Cardiac fibroblast (primary cell): ENCODE data around the gene DHX9.
A peak's percentile ranks its signal among the peaks of the same experiment; 100 is the strongest.

Source experiments
- DNase-seq, 2 donors: peaks; one replicate each; pipeline versions ENCODE4 v3.0.0 to v3.0.0-alpha.2; 2010; ENCODE audit warnings: low read depth in 2 of 2
- H3K4me3 ChIP-seq, 2 donors: replicated peaks in 1 of 2; 1 replicate in 1 of 2; 2 replicates in 1 of 2; pipeline ENCODE4 v1.5.1; 2011; ENCODE audit warnings: low read depth in 2 of 2, low read length in 2 of 2, mild to moderate bottlenecking in 2 of 2, moderate library complexity in 1 of 2
- TF ChIP-seq, protein P1 (sequence below): IDR thresholded peaks from one replicate; pipeline ENCODE4 v1.5.1; 2011; ENCODE audit warnings: low read depth, mild to moderate bottlenecking, low read length, inconsistent platforms

DHX9 gene

DNA sequence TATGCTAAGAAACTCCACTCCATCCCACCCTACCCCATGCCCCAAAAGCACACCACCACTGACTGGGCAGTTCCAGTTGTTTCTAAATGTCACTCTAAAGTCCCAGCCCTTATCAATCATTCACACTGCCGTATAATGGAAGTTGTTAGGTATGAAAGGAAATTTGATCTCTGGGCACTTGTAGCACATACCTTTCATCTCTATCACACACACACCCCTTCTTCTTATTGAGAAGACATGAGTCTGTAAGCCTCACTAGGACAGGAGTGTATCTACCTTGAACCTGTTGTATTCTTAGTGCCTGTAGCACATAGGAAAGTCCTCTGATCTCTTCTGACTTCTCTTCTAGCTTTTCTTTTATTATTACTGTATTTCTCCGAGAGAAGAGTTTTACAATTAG, 22.3 kb upstream of the DHX9 start:
- H3K4me3 ChIP-seq: no peak overlapping the region
- no peak for DNase-seq
- TF ChIP-seq, protein P1, sequence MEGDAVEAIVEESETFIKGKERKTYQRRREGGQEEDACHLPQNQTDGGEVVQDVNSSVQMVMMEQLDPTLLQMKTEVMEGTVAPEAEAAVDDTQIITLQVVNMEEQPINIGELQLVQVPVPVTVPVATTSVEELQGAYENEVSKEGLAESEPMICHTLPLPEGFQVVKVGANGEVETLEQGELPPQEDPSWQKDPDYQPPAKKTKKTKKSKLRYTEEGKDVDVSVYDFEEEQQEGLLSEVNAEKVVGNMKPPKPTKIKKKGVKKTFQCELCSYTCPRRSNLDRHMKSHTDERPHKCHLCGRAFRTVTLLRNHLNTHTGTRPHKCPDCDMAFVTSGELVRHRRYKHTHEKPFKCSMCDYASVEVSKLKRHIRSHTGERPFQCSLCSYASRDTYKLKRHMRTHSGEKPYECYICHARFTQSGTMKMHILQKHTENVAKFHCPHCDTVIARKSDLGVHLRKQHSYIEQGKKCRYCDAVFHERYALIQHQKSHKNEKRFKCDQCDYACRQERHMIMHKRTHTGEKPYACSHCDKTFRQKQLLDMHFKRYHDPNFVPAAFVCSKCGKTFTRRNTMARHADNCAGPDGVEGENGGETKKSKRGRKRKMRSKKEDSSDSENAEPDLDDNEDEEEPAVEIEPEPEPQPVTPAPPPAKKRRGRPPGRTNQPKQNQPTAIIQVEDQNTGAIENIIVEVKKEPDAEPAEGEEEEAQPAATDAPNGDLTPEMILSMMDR: no peak

DNA sequence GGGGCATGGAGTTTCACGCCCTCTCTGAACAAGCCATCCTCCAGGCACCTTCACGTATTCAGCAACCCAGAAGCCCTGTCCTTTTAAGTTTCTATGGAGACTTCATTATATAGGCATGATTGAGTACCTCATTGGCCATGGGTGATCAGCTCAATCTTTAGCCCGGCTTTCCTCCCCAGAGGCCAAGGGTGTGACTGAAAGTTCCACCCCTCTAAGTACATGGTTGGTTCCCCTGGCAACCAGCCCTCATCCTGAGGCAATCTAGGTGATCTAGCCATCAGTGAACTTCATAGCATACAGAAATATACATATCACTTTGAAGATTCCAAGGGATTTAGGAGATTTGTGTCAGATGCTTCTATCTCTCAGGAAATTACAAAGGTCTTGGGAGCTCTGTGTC, 21.3 kb upstream of the DHX9 start:
- H3K4me3 ChIP-seq: no peak overlapping the region
- TF ChIP-seq, protein P1: no peak
- DNase-seq: no peak

DNA sequence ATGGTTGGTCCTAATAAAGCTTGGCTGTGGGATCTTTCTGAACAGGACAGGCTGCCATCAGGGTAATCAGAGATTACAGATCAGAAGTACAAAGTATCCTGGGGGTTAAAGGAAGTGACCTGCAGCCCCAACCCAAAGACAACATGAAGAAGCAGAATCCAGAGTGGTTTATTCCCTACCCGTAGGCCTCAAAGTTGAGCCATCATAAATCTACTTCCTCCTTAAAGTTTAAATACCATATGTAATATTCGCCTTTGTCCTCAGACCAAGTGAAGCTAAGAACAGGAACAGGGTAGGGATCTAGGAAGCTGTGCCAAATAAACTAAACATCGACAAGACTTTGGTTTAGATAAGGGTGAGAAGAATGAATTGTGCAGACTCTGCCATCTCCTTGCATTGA, 15.9 kb upstream of the DHX9 start:
- DNase-seq: no peak
- H3K4me3 ChIP-seq: no peak overlapping the region
- TF ChIP-seq, protein P1: no peak

DNA sequence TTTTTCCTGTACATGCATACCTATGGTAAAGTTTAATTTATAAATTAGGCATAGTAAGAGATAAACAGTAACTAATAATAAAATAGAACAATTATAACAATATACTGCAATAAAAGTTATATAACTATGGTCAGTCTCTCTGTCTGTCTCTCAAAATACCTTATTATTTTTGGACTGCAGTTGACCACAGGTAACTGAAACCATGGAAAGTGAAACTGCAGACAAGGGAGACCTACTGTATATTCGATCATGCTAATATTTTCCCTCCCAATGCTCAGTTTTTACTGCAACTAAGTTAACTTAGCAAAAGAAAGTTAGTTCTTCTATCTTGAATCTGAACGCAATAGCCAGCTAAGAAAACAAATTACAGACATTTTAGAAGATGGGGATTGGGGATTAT, 12.3 kb upstream of the DHX9 start:
- TF ChIP-seq, protein P1: no peak
- no peak for DNase-seq
- H3K4me3 ChIP-seq: no peak overlapping the region

DNA sequence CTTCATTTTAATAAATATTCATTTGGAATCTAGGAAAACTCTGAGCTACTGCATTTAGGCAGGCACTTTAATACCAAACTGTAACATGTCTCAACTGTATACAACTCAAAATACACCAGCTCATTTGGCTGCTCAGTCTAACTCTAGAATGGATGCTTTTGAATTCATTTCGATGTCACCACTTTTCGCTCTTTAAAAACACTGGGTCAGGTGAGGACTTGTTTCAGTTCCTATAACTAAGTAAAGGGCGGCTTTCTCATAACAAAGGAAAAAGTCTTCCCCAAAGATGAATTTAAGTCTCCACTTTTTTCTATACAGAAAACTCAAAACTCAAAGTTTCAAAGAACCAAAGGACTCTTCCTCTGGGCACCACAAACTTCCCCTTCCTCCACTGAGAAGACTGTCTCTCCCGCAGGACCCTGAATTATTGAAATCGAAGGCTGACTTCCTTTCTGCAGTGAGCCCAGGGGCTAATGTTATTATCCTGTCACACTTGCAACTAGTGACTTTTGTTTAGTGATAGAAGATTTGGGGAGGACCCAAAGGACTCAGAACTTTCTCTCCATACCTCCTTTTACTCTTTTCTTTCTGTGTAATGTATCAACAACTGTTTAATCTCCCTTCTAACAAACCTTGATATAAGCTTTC, 9.7 kb upstream of the DHX9 start:
- no peak for DNase-seq
- TF ChIP-seq, protein P1: no peak
- H3K4me3 ChIP-seq: no peak overlapping the region

DNA sequence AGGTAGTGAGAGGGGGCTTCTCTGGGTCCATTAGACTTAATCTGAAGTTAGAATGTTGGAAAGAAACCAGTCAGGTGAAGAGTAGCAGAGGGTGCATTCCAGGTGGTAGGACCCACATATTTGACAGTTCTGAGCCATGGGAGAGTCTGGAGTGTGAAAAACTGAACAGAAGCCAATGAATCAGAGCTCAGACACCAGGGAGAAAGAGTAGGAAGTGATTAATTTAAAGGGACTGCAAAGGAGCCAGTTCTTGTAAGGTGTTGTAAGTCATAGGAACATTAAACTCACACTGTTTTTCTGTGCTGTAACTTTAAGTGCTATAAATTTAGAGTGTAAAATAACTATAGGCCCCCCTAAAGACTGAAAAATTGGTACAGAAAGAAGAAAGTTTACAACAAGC, 5.9 kb upstream of the DHX9 start:
- TF ChIP-seq, protein P1: no peak
- H3K4me3 ChIP-seq: no peak overlapping the region
- peak; percentile 32 to 65 for DNase-seq

DNA sequence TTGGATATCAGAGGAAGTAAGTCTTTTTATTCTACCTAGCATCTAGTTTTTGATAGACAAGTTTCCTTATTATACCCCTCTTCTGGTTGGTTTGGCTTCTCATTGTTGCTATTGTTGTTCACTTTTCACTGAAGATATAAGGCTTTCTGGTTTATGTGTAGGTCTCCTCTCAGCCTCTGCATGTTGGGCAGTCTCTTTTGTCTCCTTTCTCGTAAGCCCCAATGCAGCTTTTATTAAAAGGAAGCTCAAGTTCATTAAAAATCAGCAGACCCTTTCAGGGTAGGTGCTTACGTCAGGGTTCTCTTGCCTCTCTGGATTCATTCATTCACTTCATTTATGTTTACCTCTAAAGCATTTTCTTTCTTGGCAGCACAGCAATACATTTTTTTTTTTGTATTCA, 4.8 kb upstream of the DHX9 start:
- TF ChIP-seq, protein P1: no peak
- DNase-seq: no peak
- no peak overlapping the region for H3K4me3 ChIP-seq
